Lung (tissue), 12 donors: Measurements from ENCODE around the gene ANKAR. TPM values are rescaled to one million over a fixed set of nuclear protein-coding genes. Genes with fewer than 3 reads are reported as not detected.

Source experiments
- ATAC-seq: fragments of 200-7000 bp; cut with Tn5 transposase; one replicate; pipeline ENCODE4 v1.9.1; 2020; ENCODE audit warnings: moderate number of reproducible peaks; ENCODE audit not compliant: insufficient read depth, low FRiP score
- DNase-seq, 3 donors: peaks; one replicate each; pipeline ENCODE4 v3.0.0-alpha.2; 2013 to 2017
- H3K27ac ChIP-seq, 2 donors: one replicate each; pipeline ENCODE4 v1.5.1; 2013; ENCODE audit warnings: mild to moderate bottlenecking in 2 of 2, moderate library complexity in 2 of 2, control low read depth in 1 of 2, inconsistent platforms in 1 of 2, low read depth in 1 of 2, low read length in 1 of 2
- H3K27me3 ChIP-seq, 3 donors: one replicate each; pipeline ENCODE4 v1.5.1; 2013; ENCODE audit warnings: low read length in 2 of 3; ENCODE audit not compliant: control insufficient read depth in 3 of 3, insufficient read depth in 3 of 3
- H3K36me3 ChIP-seq, 4 donors: one replicate each; pipeline ENCODE4 v1.5.1; 2013; ENCODE audit warnings: low read length in 4 of 4, mild to moderate bottlenecking in 1 of 4, moderate library complexity in 1 of 4; ENCODE audit not compliant: control insufficient read depth in 4 of 4, insufficient read depth in 4 of 4
- H3K4me1 ChIP-seq, 5 donors: one replicate each; pipeline ENCODE4 v1.5.1; 2013; ENCODE audit warnings: low read length in 5 of 5, mild to moderate bottlenecking in 2 of 5, moderate library complexity in 1 of 5; ENCODE audit not compliant: control insufficient read depth in 5 of 5, insufficient read depth in 5 of 5
- H3K4me3 ChIP-seq: one replicate; pipeline ENCODE4 v1.5.1; 2013; ENCODE audit warnings: mild to moderate bottlenecking, control low read depth, moderate library complexity
- H3K9ac ChIP-seq, 2 donors: one replicate each; pipeline ENCODE4 v1.5.1; 2013; ENCODE audit warnings: low read length in 2 of 2, control low read depth in 1 of 2; ENCODE audit not compliant: insufficient read depth in 1 of 2
- H3K9me3 ChIP-seq, 4 donors: one replicate each; pipeline ENCODE4 v1.5.1; 2013; ENCODE audit warnings: low read length in 3 of 4, mild to moderate bottlenecking in 1 of 4, moderate library complexity in 1 of 4; ENCODE audit not compliant: control insufficient read depth in 4 of 4, insufficient read depth in 3 of 4
- CTCF ChIP-seq: IDR thresholded peaks from 2 replicates; pipeline ENCODE4 v1.5.1; 2012; ENCODE audit warnings: mild to moderate bottlenecking; ENCODE audit errors: control extremely low read depth, extremely low read depth
- WGBS, 2 donors: extraction: QIAGEN DNeasy Blood & Tissue Kit; methylation state at CpG; one replicate each; pipeline ENCODE4 v1.1.7; 2013; 5-methylcytosine and 5-hydroxymethylcytosine counted together
- polyA plus RNA-seq, 2 donors: library from polyadenylated mRNA; stranded (reverse); fragments of 200-250 nt; gene quantifications; one replicate each; pipeline ENCODE4 v1.2.1, GENCODE V29; 2013
- total RNA-seq, 2 donors: library from RNA; depleted of rRNA in 1 of 2; stranded (reverse); fragments of >200 nt in 1 of 2; gene quantifications; one replicate each; pipeline ENCODE4 v1.2.1, GENCODE V29; 2014 to 2021
- donor health status: control.
- donor health status: control.
- donor health status: Bipolar disorder and iron deficiency.
- donor health status: healthy.
- donor health status: DM: yes; HTN: yes; CAD: no.

Gene ANKAR
- total and polyA plus RNA-seq, 4 donors, result 0.95 to 39.2 (median 6.0) TPM

GRCh38 chr2:189681903-189682302 lies 7.4 kb downstream of the ANKAR start:
- H3K9me3 ChIP-seq, result no peaks in the 10 kb centered on the region
- peaks cover 0 to 4% (median 0%) of the 10 kb centered on the region in 5 donors for H3K4me1 ChIP-seq
- no peaks in the 10 kb centered on the region for H3K27me3 ChIP-seq
- no peak overlapping the region for H3K27ac ChIP-seq
- no peak for ATAC-seq
- no peak for TF ChIP-seq CTCF
- H3K36me3 ChIP-seq, result peaks cover 0 to 2% (median 0%) of the 10 kb centered on the region in 4 donors
- no peak overlapping the region for H3K4me3 ChIP-seq
- H3K9ac ChIP-seq, result no peak overlapping the region
- DNase-seq, result no peak

GRCh38 chr2:189683348-189683747 lies 8.9 kb downstream of the ANKAR start:
- H3K27ac ChIP-seq, result no peak overlapping the region
- ATAC-seq (no peak), DNase-seq (no peak)
- H3K9ac ChIP-seq, result no peak overlapping the region
- WGBS, 2 donors, result 66 to 96% methylated on average over 1 of the region's 1 CpG
- H3K4me3 ChIP-seq, result no peak overlapping the region
- no peaks in the 10 kb centered on the region for H3K36me3 ChIP-seq
- H3K9me3 ChIP-seq, result no peaks in the 10 kb centered on the region
- no peak for TF ChIP-seq CTCF
- peaks cover 0 to 4% (median 0%) of the 10 kb centered on the region in 5 donors for H3K4me1 ChIP-seq
- no peaks in the 10 kb centered on the region for H3K27me3 ChIP-seq

GRCh38 chr2:189684811-189685210 lies 10.3 kb downstream of the ANKAR start:
- 65 to 66% methylated on average over 1 of the region's 1 CpG for WGBS, 2 donors
- ATAC-seq, result no peak

More at GRCh38 chr2:189684811-189685210, 10.3 kb downstream of the ANKAR start:
- no peak overlapping the region for H3K27ac ChIP-seq
- no peaks in the 10 kb centered on the region for H3K27me3 ChIP-seq
- no peaks in the 10 kb centered on the region for H3K9me3 ChIP-seq
- no peak for DNase-seq
- H3K4me1 ChIP-seq, result peaks cover 0 to 4% (median 0%) of the 10 kb centered on the region in 5 donors
- H3K36me3 ChIP-seq, result no peaks in the 10 kb centered on the region
- no peak for TF ChIP-seq CTCF
- no peak overlapping the region for H3K4me3 ChIP-seq
- no peak overlapping the region for H3K9ac ChIP-seq
